Measurements from ENCODE around the gene HIGD1C.

- TF ChIP-seq, protein P1, sequence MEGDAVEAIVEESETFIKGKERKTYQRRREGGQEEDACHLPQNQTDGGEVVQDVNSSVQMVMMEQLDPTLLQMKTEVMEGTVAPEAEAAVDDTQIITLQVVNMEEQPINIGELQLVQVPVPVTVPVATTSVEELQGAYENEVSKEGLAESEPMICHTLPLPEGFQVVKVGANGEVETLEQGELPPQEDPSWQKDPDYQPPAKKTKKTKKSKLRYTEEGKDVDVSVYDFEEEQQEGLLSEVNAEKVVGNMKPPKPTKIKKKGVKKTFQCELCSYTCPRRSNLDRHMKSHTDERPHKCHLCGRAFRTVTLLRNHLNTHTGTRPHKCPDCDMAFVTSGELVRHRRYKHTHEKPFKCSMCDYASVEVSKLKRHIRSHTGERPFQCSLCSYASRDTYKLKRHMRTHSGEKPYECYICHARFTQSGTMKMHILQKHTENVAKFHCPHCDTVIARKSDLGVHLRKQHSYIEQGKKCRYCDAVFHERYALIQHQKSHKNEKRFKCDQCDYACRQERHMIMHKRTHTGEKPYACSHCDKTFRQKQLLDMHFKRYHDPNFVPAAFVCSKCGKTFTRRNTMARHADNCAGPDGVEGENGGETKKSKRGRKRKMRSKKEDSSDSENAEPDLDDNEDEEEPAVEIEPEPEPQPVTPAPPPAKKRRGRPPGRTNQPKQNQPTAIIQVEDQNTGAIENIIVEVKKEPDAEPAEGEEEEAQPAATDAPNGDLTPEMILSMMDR (IDR thresholded peaks at IDR 0.05; ENCODE audit: low read length): no peak
- TF ChIP-seq EZH2 (IDR thresholded peaks at IDR 0.05; ENCODE audit: borderline replicate concordance, low read length): no peak
Observed at GRCh38 chr12:51012570-51013236, 60.4 kb downstream of the HIGD1C start.
